GM23338 (cell line): ENCODE measurements around the gene VPS35. TPM values are rescaled to one million over a fixed set of nuclear protein-coding genes. Genes with fewer than 3 reads are reported as not detected.

Source experiments
- ATAC-seq: fragments of 200-7000 bp; cut with Tn5 transposase; 3 replicates; pipeline ENCODE4 v1.9.1; 2020
- DNase-seq: peaks from one replicate; pipeline ENCODE4 v3.0.0-alpha.2; 2015; ENCODE audit warnings: low spot score
- H2AFZ ChIP-seq: fragments of 200-600 bp; sonication (generic); 2 replicates; pipeline ENCODE4 v1.8.0; 2016; ENCODE audit warnings: antibody characterized with exemption, mild to moderate bottlenecking, moderate library complexity
- H3F3A ChIP-seq: fragments of 200-600 bp; sonication (generic); replicated peaks from 2 replicates; pipeline ENCODE4 v1.8.0; 2017; ENCODE audit warnings: antibody characterized with exemption, mixed run types, low read depth
- H3K27ac ChIP-seq: fragments of 200-600 bp; sonication (generic); 2 replicates; pipeline ENCODE4 v1.6.1; 2016; ENCODE audit warnings: low read depth
- H3K27me3 ChIP-seq: fragments of 200-600 bp; sonication (generic); 2 replicates; pipeline ENCODE4 v1.8.0; 2016; ENCODE audit warnings: mild to moderate bottlenecking, mixed run types, moderate library complexity; ENCODE audit not compliant: insufficient read depth
- H3K36me3 ChIP-seq: fragments of 200-600 bp; sonication (generic); 2 replicates; pipeline ENCODE4 v1.8.0; 2016; ENCODE audit warnings: mild to moderate bottlenecking; ENCODE audit not compliant: insufficient read depth
- H3K4me1 ChIP-seq: fragments of 200-600 bp; sonication (generic); 2 replicates; pipeline ENCODE4 v1.8.0; 2016; ENCODE audit warnings: mild to moderate bottlenecking, moderate library complexity; ENCODE audit not compliant: insufficient read depth
- H3K4me2 ChIP-seq: fragments of 200-600 bp; sonication (generic); 2 replicates; pipeline ENCODE4 v1.7.1; 2017; ENCODE audit warnings: mixed run types
- H3K4me3 ChIP-seq: fragments of 200-600 bp; sonication (generic); 2 replicates; pipeline ENCODE4 v1.6.1; 2016; ENCODE audit warnings: mixed run types
- H3K79me2 ChIP-seq: fragments of 200-600 bp; sonication (generic); replicated peaks from 2 replicates; pipeline ENCODE4 v1.8.0; 2017; ENCODE audit warnings: mild to moderate bottlenecking; ENCODE audit not compliant: insufficient read depth
- H3K9me2 ChIP-seq: fragments of 200-600 bp; sonication (generic); 2 replicates; pipeline ENCODE4 v1.8.0; 2017; ENCODE audit not compliant: insufficient read depth
- H4K20me1 ChIP-seq: fragments of 200-600 bp; sonication (generic); replicated peaks from 2 replicates; pipeline ENCODE4 v1.8.0; 2017; ENCODE audit warnings: mild to moderate bottlenecking; ENCODE audit not compliant: insufficient read depth
- H3K27ac Mint-ChIP-seq: 2 replicates; pipeline ENCODE4 v1.8.0; 2020; ENCODE audit warnings: inconsistent platforms, mild to moderate bottlenecking, moderate library complexity, mixed read lengths
- H3K27me3 Mint-ChIP-seq: 3 replicates; pipeline ENCODE4 v1.8.0; 2022; ENCODE audit warnings: low read depth, mild to moderate bottlenecking, moderate library complexity, mixed read lengths, inconsistent platforms; ENCODE audit not compliant: insufficient read depth, poor library complexity
- H3K36me3 Mint-ChIP-seq: 3 replicates; pipeline ENCODE4 v1.8.0; 2021; ENCODE audit warnings: low read depth, mild to moderate bottlenecking, inconsistent platforms, moderate library complexity, mixed read lengths
- H3K4me1 Mint-ChIP-seq: 3 replicates; pipeline ENCODE4 v1.8.0; 2020; ENCODE audit warnings: mild to moderate bottlenecking, inconsistent platforms, mixed read lengths
- H3K4me3 Mint-ChIP-seq: 3 replicates; pipeline ENCODE4 v1.8.0; 2021; ENCODE audit warnings: moderate library complexity, mild to moderate bottlenecking, inconsistent platforms, mixed read lengths
- H3K9me3 Mint-ChIP-seq: 3 replicates; pipeline ENCODE4 v1.8.0; 2020; ENCODE audit warnings: moderate library complexity, mild to moderate bottlenecking, inconsistent platforms, mixed read lengths
- ETS1 ChIP-seq: IDR thresholded peaks from 2 replicates; pipeline ENCODE4 v1.6.1; 2016; ENCODE audit warnings: antibody characterized with exemption
- EZH2 ChIP-seq: fragments of 200-600 bp; sonication (generic); IDR thresholded peaks from one replicate; pipeline ENCODE4 v1.8.0; 2017; ENCODE audit warnings: antibody characterized with exemption, mild to moderate bottlenecking, low read depth; ENCODE audit not compliant: unreplicated experiment
- EZH2phosphoT487 ChIP-seq: fragments of 200-600 bp; sonication (generic); IDR thresholded peaks from one replicate; pipeline ENCODE4 v1.8.1; 2018; ENCODE audit warnings: antibody characterized with exemption; ENCODE audit not compliant: unreplicated experiment
- JUNB ChIP-seq: IDR thresholded peaks from one replicate; pipeline ENCODE4 v1.6.1; 2016; ENCODE audit warnings: antibody characterized with exemption; ENCODE audit not compliant: unreplicated experiment
- REST ChIP-seq: IDR thresholded peaks from one replicate; pipeline ENCODE4 v1.6.1; 2018; ENCODE audit warnings: antibody characterized with exemption; ENCODE audit not compliant: unreplicated experiment
- STAT1 ChIP-seq: IDR thresholded peaks from one replicate; pipeline ENCODE4 v1.6.1; 2016; ENCODE audit warnings: antibody characterized with exemption; ENCODE audit not compliant: unreplicated experiment
- ZNF114 ChIP-seq: fragments of 250-450 bp; sonication (Bioruptor Pico); IDR thresholded peaks from 2 replicates; pipeline ENCODE4 v1.5.0; 2020; ENCODE audit warnings: mild to moderate bottlenecking, moderate library complexity
- ZNF331 ChIP-seq: fragments of 250-450 bp; sonication (Bioruptor Pico); IDR thresholded peaks from 2 replicates; pipeline ENCODE4 v1.5.0; 2020; ENCODE audit warnings: low read depth, mild to moderate bottlenecking, moderate library complexity
- polyA plus RNA-seq: library from polyadenylated mRNA; unstranded; fragments of >200 nt; fragmentation: Nextera tagmentation; extraction: Ambion mirVana; gene quantifications from 2 replicates; pipeline ENCODE4 v1.2.1, GENCODE V29; 2016
- total RNA-seq: library from RNA; depleted of rRNA; stranded (reverse); fragments of >200 nt; shearing (Covaris generic); gene quantifications from 2 replicates; pipeline ENCODE4 v1.2.3, GENCODE V29; 2014

The VPS35 gene
- total and polyA plus RNA-seq, 2 experiments from 2014 or later: 31.1 to 40.0 TPM

GRCh38 chr16:46736695-46737094, 47.7 kb upstream of the VPS35 start:
- Histone ChIP-seq H4K20me1 (no peaks in the 10 kb centered on the region), H3K4me3 (no peak overlapping the region), H3K9me2 (no peaks in the 10 kb centered on the region), H3K27ac (no peak overlapping the region), H3K36me3 (no peaks in the 10 kb centered on the region), H3K27me3 (no peaks in the 10 kb centered on the region), H3K79me2 (no peaks in the 10 kb centered on the region), H3K4me1 (no peaks in the 10 kb centered on the region), H2AFZ (no peak overlapping the region), H3F3A (no peaks in the 10 kb centered on the region), H3K4me2 (no peak overlapping the region)
- TF ChIP-seq STAT1: no peak
- no peak for TF ChIP-seq REST
- TF ChIP-seq ETS1: no peak
- TF ChIP-seq JUNB: no peak
- TF ChIP-seq EZH2: no peak
- TF ChIP-seq EZH2phosphoT487: no peak
- no peak for TF ChIP-seq ZNF331 (CRISPR knock-in tag)
- H3K27me3 Mint-ChIP-seq: peaks cover 10% of the 10 kb centered on the region
- ATAC-seq (peak; percentile 53; the same call in 2 of the 3 replicates), DNase-seq (no peak)
- no peaks in the 10 kb centered on the region for H3K36me3 Mint-ChIP-seq
- H3K4me1 Mint-ChIP-seq: no peaks in the 10 kb centered on the region; the same call in 2 of the 3 replicates
- H3K9me3 Mint-ChIP-seq: no peaks in the 10 kb centered on the region; the same call in 2 of the 3 replicates
- H3K4me3 Mint-ChIP-seq: no peak overlapping the region
- H3K27ac Mint-ChIP-seq: no peak overlapping the region

GRCh38 chr16:46733319-46733830, 44.4 kb upstream of the VPS35 start:
- no peaks in the 10 kb centered on the region for H4K20me1 ChIP-seq
- H3K4me3 ChIP-seq: no peak overlapping the region
- H3K79me2 ChIP-seq: no peaks in the 10 kb centered on the region
- no peaks in the 10 kb centered on the region; the same call in 2 of the 3 replicates for H3K9me3 Mint-ChIP-seq
- no peak for TF ChIP-seq EZH2
- no peak for TF ChIP-seq JUNB
- no peak for TF ChIP-seq STAT1
- no peak for TF ChIP-seq ZNF331 (CRISPR knock-in tag)
- TF ChIP-seq ZNF114: no peak
- H3K4me3 Mint-ChIP-seq: no peak overlapping the region
- no peaks in the 10 kb centered on the region for H3K36me3 ChIP-seq
- no peaks in the 10 kb centered on the region for H3F3A ChIP-seq
- no peaks in the 10 kb centered on the region for H3K36me3 Mint-ChIP-seq
- no peaks in the 10 kb centered on the region for H3K27me3 ChIP-seq
- H3K27me3 Mint-ChIP-seq: peaks cover 12% of the 10 kb centered on the region
- ATAC-seq (no peak), DNase-seq (no peak)
- no peaks in the 10 kb centered on the region; the same call in 2 of the 3 replicates for H3K4me1 Mint-ChIP-seq
- H3K27ac ChIP-seq: no peak overlapping the region
- H3K4me2 ChIP-seq: no peak overlapping the region
- H3K4me1 ChIP-seq: no peaks in the 10 kb centered on the region
- H3K27ac Mint-ChIP-seq: no peak overlapping the region
- H3K9me2 ChIP-seq: no peaks in the 10 kb centered on the region
- H2AFZ ChIP-seq: no peak overlapping the region
